Chondrocyte (in vitro differentiated cells): ENCODE results near the gene U2AF2. TPM values are rescaled to one million over a fixed set of nuclear protein-coding genes. Genes with fewer than 3 reads are reported as not detected.
A peak's percentile ranks its signal among the peaks of the same experiment; 100 is the strongest.

Source experiments
- DNase-seq: peaks from one replicate; pipeline ENCODE4 v3.0.0; 2021; ENCODE audit warnings: mixed read lengths, low spot score
- H3K27ac Mint-ChIP-seq: one replicate; pipeline ENCODE4 v1.8.0; 2021; ENCODE audit warnings: mild to moderate bottlenecking, moderate library complexity, mixed read lengths; ENCODE audit not compliant: unreplicated experiment
- H3K27me3 Mint-ChIP-seq: 2 replicates; pipeline ENCODE4 v1.8.0; 2021; ENCODE audit warnings: low read depth, mixed read lengths
- H3K36me3 Mint-ChIP-seq: 2 replicates; pipeline ENCODE4 v1.8.0; 2021; ENCODE audit warnings: low read depth, mixed read lengths
- H3K4me1 Mint-ChIP-seq: 2 replicates; pipeline ENCODE4 v1.8.0; 2021; ENCODE audit warnings: low read depth, mild to moderate bottlenecking, mixed read lengths
- H3K4me3 Mint-ChIP-seq: one replicate; pipeline ENCODE4 v1.8.0; 2021; ENCODE audit warnings: mild to moderate bottlenecking, moderate library complexity, mixed read lengths; ENCODE audit not compliant: unreplicated experiment
- H3K9me3 Mint-ChIP-seq: 2 replicates; pipeline ENCODE4 v1.8.0; 2021; ENCODE audit warnings: low read depth, mixed read lengths
- total RNA-seq: library from RNA; stranded (reverse); gene quantifications from 3 replicates; pipeline ENCODE4 v1.2.1, GENCODE V29; 2021
- TF ChIP-seq, protein P1 (sequence below): fragments of 200-600 bp; sonication (generic); IDR thresholded peaks from 2 replicates; pipeline ENCODE4 v1.5.0; 2021; ENCODE audit warnings: antibody characterized with exemption, mild to moderate bottlenecking, moderate library complexity

U2AF2 gene
- total RNA-seq, 1 donor from 2014 or later: 129 TPM

DNA sequence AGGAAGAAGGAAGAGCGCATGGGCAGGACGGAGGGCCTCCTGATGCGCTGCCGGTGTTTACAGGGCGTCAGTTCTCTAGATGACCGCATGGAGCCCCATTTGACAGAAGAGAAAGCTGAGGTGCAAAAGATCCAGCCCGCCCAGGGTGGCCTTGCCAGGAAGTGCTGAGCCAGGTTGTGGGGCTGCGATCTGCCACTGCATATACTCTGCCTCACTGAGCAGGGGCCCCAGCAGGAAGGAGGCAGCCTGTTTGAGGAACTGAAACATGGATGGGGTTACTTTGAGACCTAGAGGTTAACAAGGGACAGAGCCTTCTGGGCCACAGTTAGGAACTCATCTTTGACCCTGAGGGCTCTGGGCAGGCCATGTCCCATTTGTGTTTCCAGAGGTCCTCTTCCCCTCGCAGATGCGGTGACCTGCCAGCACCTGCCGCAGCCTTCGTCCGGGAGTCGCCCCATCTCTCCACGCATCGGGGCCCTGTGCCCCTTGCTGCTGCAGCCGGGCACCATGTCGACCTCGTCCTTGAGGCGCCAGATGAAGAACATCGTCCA, 23.4 kb downstream of the U2AF2 start:
- no peak overlapping the region for H3K27ac Mint-ChIP-seq
- H3K4me3 Mint-ChIP-seq: no peak overlapping the region

DNA sequence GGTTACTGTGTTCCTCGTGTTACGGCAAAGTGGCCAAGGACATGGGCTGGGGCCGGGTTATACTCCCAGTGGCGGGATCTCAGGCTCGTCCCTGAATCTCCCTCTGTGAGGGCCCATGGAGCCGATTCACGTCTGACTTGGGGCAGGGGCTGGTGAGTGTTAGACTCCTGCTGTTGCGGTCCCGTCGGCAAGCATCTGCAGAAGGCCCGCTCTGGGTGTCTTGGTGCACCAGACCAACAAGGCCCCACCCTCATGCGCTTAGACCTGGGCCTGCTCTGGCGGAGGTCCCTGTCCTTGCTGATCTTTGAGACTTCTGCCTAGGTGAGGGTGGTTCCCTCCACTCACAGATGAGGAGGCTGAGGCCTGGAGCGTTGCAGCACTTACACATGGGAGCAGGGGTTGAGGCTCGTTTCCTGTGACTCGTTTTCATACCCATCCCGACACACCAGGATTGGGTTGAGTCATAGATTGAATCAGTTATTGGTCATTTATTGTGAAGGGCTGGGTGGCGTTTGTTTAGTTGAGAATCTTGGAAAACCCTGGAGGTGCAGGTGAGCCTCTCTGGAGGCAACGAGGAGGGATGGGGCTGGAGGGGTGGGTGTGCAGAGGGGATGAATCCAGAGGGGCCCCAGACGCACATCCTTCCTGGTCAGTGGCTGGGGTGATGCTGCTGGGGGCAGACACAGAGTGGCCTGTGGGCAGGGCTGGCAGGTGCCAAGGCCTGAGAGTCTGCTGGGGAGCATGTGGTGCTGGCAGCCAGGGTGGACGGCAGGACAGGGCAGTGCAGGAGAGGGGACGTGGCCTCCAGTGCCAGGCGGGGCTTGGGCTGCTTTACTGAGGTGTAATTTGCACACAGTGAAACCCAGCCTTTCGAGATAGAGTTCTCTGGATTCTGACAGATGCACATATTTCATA, 24.8 kb downstream of the U2AF2 start:
- TF ChIP-seq, protein P1, sequence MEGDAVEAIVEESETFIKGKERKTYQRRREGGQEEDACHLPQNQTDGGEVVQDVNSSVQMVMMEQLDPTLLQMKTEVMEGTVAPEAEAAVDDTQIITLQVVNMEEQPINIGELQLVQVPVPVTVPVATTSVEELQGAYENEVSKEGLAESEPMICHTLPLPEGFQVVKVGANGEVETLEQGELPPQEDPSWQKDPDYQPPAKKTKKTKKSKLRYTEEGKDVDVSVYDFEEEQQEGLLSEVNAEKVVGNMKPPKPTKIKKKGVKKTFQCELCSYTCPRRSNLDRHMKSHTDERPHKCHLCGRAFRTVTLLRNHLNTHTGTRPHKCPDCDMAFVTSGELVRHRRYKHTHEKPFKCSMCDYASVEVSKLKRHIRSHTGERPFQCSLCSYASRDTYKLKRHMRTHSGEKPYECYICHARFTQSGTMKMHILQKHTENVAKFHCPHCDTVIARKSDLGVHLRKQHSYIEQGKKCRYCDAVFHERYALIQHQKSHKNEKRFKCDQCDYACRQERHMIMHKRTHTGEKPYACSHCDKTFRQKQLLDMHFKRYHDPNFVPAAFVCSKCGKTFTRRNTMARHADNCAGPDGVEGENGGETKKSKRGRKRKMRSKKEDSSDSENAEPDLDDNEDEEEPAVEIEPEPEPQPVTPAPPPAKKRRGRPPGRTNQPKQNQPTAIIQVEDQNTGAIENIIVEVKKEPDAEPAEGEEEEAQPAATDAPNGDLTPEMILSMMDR: no peak
- Mint-ChIP-seq H3K9me3 (no peaks in the 10 kb centered on the region), H3K36me3 (peaks cover 11% of the 10 kb centered on the region), H3K27me3 (no peaks in the 10 kb centered on the region), H3K4me1 (peaks cover 26% of the 10 kb centered on the region), H3K27ac (no peak overlapping the region), H3K4me3 (no peak overlapping the region)
- DNase-seq: peak; percentile 84

More for the DNA sequence above, 23.4 kb downstream of the U2AF2 start:
- TF ChIP-seq, protein P1: no peak
- DNase-seq: peak; percentile 85
- Mint-ChIP-seq H3K27me3 (no peaks in the 10 kb centered on the region), H3K9me3 (no peaks in the 10 kb centered on the region), H3K4me1 (peaks cover 37% of the 10 kb centered on the region), H3K36me3 (peaks cover 14% of the 10 kb centered on the region)

DNA sequence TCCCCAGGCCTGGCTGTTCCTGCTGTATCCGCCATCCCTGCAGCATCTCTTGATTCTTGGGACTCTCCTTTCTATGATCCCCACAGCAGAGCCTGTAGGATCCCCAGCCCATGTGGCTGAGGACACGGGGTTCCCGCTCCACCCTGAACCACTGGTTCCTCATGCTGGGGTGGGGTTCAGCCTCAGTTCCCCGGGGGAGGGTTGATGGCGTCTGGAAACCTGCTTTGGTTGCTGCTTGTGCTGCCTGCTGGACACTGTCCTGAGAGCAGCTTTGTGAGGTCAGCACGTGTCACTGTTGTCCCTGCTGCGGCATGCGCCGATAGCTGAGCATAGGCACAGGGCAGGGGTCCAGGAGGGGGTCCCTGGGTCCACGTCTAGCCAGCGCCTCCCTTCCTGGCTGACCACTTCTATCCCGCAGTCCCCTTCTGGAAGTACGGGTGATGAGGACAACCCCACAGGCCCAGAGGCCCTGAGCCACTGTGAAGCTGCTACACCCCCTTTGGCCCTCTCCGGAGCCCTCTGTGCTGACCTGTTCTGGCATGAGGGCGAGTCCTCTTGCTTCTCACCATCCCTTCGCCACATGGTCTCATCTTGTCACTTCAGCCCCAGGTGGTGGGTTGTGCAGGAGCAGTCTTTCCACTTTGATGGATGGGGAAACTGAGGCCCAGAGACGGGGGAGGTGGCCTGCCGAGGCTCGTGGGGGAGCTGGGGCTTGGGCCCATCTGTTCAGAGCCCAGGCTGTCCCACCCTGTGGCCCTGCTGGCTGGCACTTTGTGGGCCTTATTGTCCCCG, 25.7 kb downstream of the U2AF2 start:
- DNase-seq: peak; percentile 66
- Mint-ChIP-seq H3K4me3 (no peak overlapping the region), H3K36me3 (peaks cover 10% of the 10 kb centered on the region), H3K9me3 (no peaks in the 10 kb centered on the region), H3K27me3 (no peaks in the 10 kb centered on the region), H3K27ac (no peak overlapping the region), H3K4me1 (peaks cover 24% of the 10 kb centered on the region)
- TF ChIP-seq, protein P1: no peak

DNA sequence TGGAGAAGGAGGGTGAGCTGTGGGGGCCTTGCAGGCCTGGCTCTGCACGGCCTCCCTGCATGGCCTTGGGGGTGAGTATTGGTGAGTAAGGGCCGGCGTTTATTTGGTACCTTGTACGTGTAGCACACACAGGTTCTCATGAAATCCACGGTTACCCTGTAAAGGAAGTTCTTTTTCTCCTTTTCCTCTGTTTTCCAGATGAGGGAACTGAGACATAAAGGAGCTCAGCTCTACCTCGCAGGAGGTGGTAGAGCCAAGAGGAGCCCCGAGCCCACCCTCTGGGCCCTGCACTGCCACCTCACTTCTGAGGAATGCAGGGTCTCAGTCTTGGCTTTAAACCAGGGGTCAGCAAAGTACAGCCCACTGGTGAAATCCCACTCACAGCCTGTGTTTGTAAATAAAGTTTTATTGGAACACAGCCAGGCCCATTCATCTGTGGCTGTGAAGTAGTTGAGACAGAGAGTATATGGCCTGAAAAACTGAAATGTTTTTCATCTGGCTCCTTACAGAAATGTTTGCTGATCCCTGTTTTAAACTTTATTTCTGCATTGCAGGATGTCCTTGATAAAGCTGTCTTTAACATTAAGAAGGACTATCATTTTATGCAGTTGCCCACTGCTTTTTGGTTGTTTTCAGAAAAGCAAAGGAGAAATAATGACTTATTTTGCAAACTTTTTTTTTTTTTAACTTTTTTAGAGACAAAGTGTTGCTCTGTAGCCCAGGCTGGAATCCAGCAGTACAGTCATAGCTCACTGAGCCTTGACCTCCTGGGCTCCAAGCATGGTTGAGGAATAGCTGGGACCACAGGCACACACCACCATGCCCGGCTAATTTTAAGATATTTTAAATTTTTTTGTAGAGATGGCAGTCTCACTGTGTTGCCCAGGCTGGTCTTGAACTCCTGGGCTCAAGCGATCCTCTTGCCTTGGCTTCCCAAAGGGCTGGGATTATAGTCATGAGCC, 26.6 kb downstream of the U2AF2 start:
- no peaks in the 10 kb centered on the region for H3K27me3 Mint-ChIP-seq
- TF ChIP-seq, protein P1: no peak
- peaks cover 13% of the 10 kb centered on the region for H3K36me3 Mint-ChIP-seq
- peaks cover 24% of the 10 kb centered on the region for H3K4me1 Mint-ChIP-seq
- H3K9me3 Mint-ChIP-seq: no peaks in the 10 kb centered on the region
- H3K4me3 Mint-ChIP-seq: no peak overlapping the region
- H3K27ac Mint-ChIP-seq: peak overlapping the region; percentile 36
- no peak for DNase-seq
